ENCODE results near the gene SOBP.

The SOBP gene

GRCh38 chr6:107579456-107580056 lies 89.6 kb downstream of the SOBP start:
- TF ChIP-seq CTCF (IDR thresholded peaks at IDR 0.05; ENCODE audit: extremely low read depth, missing control alignments): no peak
- DNase-seq (ENCODE audit: low spot score): no peak

GRCh38 chr6:107582086-107582485 lies 92.2 kb downstream of the SOBP start:
- no peak for DNase-seq (ENCODE audit: low spot score)

GRCh38 chr6:107584726-107585125 lies 94.8 kb downstream of the SOBP start:
- no peak for DNase-seq (ENCODE audit: low spot score)
- no peak for TF ChIP-seq CTCF (IDR thresholded peaks at IDR 0.05; ENCODE audit: extremely low read depth, missing control alignments)

More at GRCh38 chr6:107582086-107582485, 92.2 kb downstream of the SOBP start:
- no peak for TF ChIP-seq CTCF (IDR thresholded peaks at IDR 0.05; ENCODE audit: extremely low read depth, missing control alignments)

- no peak for DNase-seq (ENCODE audit: low spot score)
- TF ChIP-seq CTCF (IDR thresholded peaks at IDR 0.05; ENCODE audit: extremely low read depth, missing control alignments): no peak
These were observed 96.0 kb downstream of the SOBP start for GRCh38 chr6:107585815-107586435.

- no peak for TF ChIP-seq CTCF (IDR thresholded peaks at IDR 0.05; ENCODE audit: extremely low read depth, missing control alignments)
These were observed 97.5 kb downstream of the SOBP start for GRCh38 chr6:107587451-107587850.

GRCh38 chr6:107589199-107589598 lies 99.3 kb downstream of the SOBP start:
- no peak for DNase-seq (ENCODE audit: low spot score)
- no peak for TF ChIP-seq CTCF (IDR thresholded peaks at IDR 0.05; ENCODE audit: extremely low read depth, missing control alignments)

More at GRCh38 chr6:107587451-107587850, 97.5 kb downstream of the SOBP start:
- no peak for DNase-seq (ENCODE audit: low spot score)

GRCh38 chr6:107589934-107590333 lies 100.0 kb downstream of the SOBP start:
- DNase-seq (ENCODE audit: low spot score): no peak
- TF ChIP-seq CTCF (IDR thresholded peaks at IDR 0.05; ENCODE audit: extremely low read depth, missing control alignments): no peak

Data from GM20000 (cell line).